ENCODE measurements around the gene SULT4A1. TPM values are rescaled to one million over a fixed set of nuclear protein-coding genes. Genes with fewer than 3 reads are reported as not detected.

The SULT4A1 gene
- total RNA-seq, 1 experiment from 2014 or later = 8.4 TPM

DNA sequence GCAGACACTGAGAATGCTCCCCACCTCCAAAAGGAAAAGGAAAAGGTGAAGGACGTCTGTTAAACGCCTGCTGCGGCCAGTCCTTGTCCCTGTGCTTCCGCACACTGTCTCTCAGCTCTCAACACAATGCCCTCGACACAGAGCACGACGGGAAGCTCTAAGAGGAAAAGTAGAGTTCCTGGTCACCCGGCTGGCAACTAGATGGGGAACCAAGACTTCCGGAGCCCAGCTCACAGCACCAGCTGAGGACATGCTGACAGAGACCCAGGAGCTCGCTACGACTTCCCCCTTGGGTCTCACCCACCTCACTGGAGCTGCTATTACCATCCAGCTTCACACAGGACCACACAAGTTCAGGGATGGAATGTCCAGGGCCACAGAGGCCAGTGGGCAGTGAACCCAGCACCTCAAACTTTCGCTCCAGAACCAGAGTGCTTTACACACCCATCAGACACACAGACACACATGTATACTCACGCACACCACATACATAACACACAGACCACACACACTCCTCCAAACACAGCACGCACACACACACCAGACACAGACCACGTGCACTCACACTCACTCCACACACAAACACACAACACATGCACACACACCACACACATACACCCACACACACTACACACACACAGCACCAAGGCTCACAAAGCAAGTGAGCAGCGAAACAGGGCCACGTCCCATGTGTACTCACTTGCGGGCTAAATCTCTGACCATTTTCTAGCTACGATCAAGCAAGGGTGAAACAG lies 9.6 kb downstream of the SULT4A1 start:
- BruUV-seq (replicated peaks) = no TSS peak
- Histone ChIP-seq H3K27ac (ENCODE audit: low read depth, low read length) (no peak overlapping the region), H3K9me2 (ENCODE audit: insufficient read depth) (no peaks in the 10 kb centered on the region), H3K79me2 (ENCODE audit: insufficient read depth, low read length) (peaks cover 74% of the 10 kb centered on the region), H3K9ac (ENCODE audit: low read length) (no peak overlapping the region), H3K9me3 (ENCODE audit: control insufficient read depth in 1 of 2, insufficient read depth in 1 of 2, low read depth in 1 of 2, low read length in 2 of 2) (peaks cover 0 to 3% of the 10 kb centered on the region in 2 experiments; a peak in 1 of 4 replicates), H3K36me3 (ENCODE audit: control insufficient read depth in 1 of 2, insufficient read depth in 2 of 2, low read length in 2 of 2) (no peaks in the 10 kb centered on the region), H3K4me2 (ENCODE audit: low read length) (no peak overlapping the region), H4K20me1 (ENCODE audit: insufficient read depth) (no peaks in the 10 kb centered on the region), H3K4me1 (ENCODE audit: control insufficient read depth in 1 of 2, insufficient read depth in 2 of 2, low read length in 2 of 2) (peaks cover 0 to 6% of the 10 kb centered on the region in 2 experiments; a peak in 1 of 4 replicates), H3K4me3 (replicated peaks in 1 of 2; ENCODE audit: low read depth in 1 of 2, low read length in 2 of 2) (no peak overlapping the region), H3K27me3 (ENCODE audit: insufficient read depth, low read length) (peaks cover 5% of the 10 kb centered on the region; the same call in 1 of the 2 replicates), H2AFZ (ENCODE audit: low read depth, low read length, poor library complexity, severe bottlenecking) (no peak overlapping the region)
- no peak for TF ChIP-seq JUND (IDR thresholded peaks at IDR 0.05)
- TF ChIP-seq ELF1 (IDR thresholded peaks at IDR 0.05; ENCODE audit: borderline replicate concordance, low read depth) = no peak
- no peak for TF ChIP-seq ZBTB33 (IDR thresholded peaks at IDR 0.05; ENCODE audit: extremely low read depth, insufficient replicate concordance, low read length)
- TF ChIP-seq CTCF (IDR thresholded peaks at IDR 0.05 in 2 of 3, conservative IDR thresholded peaks at IDR 0.05 in 1 of 3; ENCODE audit: borderline replicate concordance in 1 of 3, insufficient read depth in 1 of 3, low read depth in 2 of 3, low read length in 2 of 3) = no peak
- no peak for TF ChIP-seq TCF7L2 (IDR thresholded peaks at IDR 0.05; ENCODE audit: borderline replicate concordance, extremely low read depth, insufficient read depth, insufficient read length)
- TF ChIP-seq ZFX (IDR thresholded peaks at IDR 0.05) = no peak
- TF ChIP-seq RAD21 (IDR thresholded peaks at IDR 0.05; ENCODE audit: low read depth) = no peak
- TF ChIP-seq EZH2 (IDR thresholded peaks at IDR 0.05) = no peak
- no peak for TF ChIP-seq YY1 (IDR thresholded peaks at IDR 0.05; ENCODE audit: extremely low read depth, insufficient replicate concordance, low read depth, low read length)
- no peak for TF ChIP-seq CEBPB (IDR thresholded peaks at IDR 0.05; ENCODE audit: low read depth)
- no peak for TF ChIP-seq POLR2A (IDR thresholded peaks at IDR 0.05; ENCODE audit: borderline replicate concordance, extremely low read depth, insufficient read depth, insufficient read length)
- TF ChIP-seq SRF (IDR thresholded peaks at IDR 0.05; ENCODE audit: low read depth) = no peak
- TF ChIP-seq FOSL1 (IDR thresholded peaks at IDR 0.05; ENCODE audit: low read depth) = no peak
- no peak for TF ChIP-seq MAX (IDR thresholded peaks at IDR 0.05)
- no peak for TF ChIP-seq CBX3 (IDR thresholded peaks at IDR 0.05; ENCODE audit: low read depth)
- no peak for TF ChIP-seq ZNF274 (IDR thresholded peaks at IDR 0.05; ENCODE audit: low read depth, low read length)
- no peak for DNase-seq (ENCODE audit: low read depth, low spot score)
- POLR2A ChIA-PET = no interaction called here
- CTCF ChIA-PET = interaction anchor here (1.3 kb wide), 1 partner anchor 30 kb away, joined by 3 read pairs; no protein-coding TSS in a partner anchor
- RAD21 ChIA-PET (ENCODE audit: low non-redundant PET in 1 of 2, low total read pairs in 2 of 2, uncharacterized antibody in 2 of 2, unreplicated experiment in 2 of 2) = no interaction called here
- ATAC-seq = no peak
- intact Hi-C loops (cut with micrococcal nuclease) = no loop called here

Data from HCT116 (cell line).